HepG2 (cell line): Measurements from ENCODE around the gene NRDC. TPM values are rescaled to one million over a fixed set of nuclear protein-coding genes. Genes with fewer than 3 reads are reported as not detected.

Experiments used
- ATAC-seq: fragments of 200-7000 bp; cut with Tn5 transposase; 3 replicates; pipeline ENCODE4 v1.9.1; 2020; ENCODE audit warnings: mild to moderate bottlenecking, moderate library complexity
- BruUV-seq: library from RNA; stranded (reverse); fragments of 400-500 nt; replicated peaks from 2 replicates; lab custom pipeline; 2021; lab: Mats Ljungman, UMichigan
- CTCF ChIA-PET: fragments of 300-600 bp; formaldehyde crosslinking; extraction: SDS; loops from one replicate; lab custom pipeline; 2021; ENCODE audit warnings: low total read pairs, inconsistent platforms, low intra/inter-chr PET ratio; lab: Yijun Ruan, JAX
- POLR2A ChIA-PET: fragments of 350-600 bp; sonication (Branson Sonifier 250); formaldehyde crosslinking; loops from one replicate; lab custom pipeline; 2020; ENCODE audit warnings: antibody characterized with exemption, inconsistent platforms; lab: Yijun Ruan, JAX
- DNase-seq: peaks from one replicate; pipeline ENCODE4 v3.0.0-alpha.2; 2015; ENCODE audit warnings: low spot score
- FAIRE-seq: peaks from 3 replicates; lab custom pipeline; 2011; peaks lifted over from hg19 to GRCh38; lab: Jason Lieb, UNC
- H2AFZ ChIP-seq: one replicate; pipeline ENCODE4 v1.6.1; 2011; ENCODE audit warnings: low read length, inconsistent platforms
- H3K27ac ChIP-seq: fragments of 300-600 bp; 3 replicates; pipeline ENCODE4 v1.8.0; 2011; ENCODE audit warnings: mixed run types, mild to moderate bottlenecking, mixed read lengths, low read length, inconsistent platforms; ENCODE audit not compliant: insufficient read depth; ENCODE audit errors: extremely low read length
- H3K27me3 ChIP-seq, 2 experiments: fragments of 200-600 bp in 1 of 2; 2 replicates in 1 of 2; 3 replicates in 1 of 2; pipeline versions ENCODE4 v1.6.0 to v1.8.0; 2011; ENCODE audit warnings: low read length in 2 of 2, mild to moderate bottlenecking in 2 of 2, moderate library complexity in 2 of 2, inconsistent platforms in 1 of 2; ENCODE audit not compliant: insufficient read depth in 2 of 2, control insufficient read depth in 1 of 2
- H3K36me3 ChIP-seq, 2 experiments: fragments of 200-600 bp in 1 of 2; replicated peaks in 1 of 2; 2 replicates in 1 of 2; 3 replicates in 1 of 2; pipeline versions ENCODE4 v1.5.1 to v1.8.0; 2011; ENCODE audit warnings: low read length in 2 of 2, inconsistent platforms in 1 of 2; ENCODE audit not compliant: insufficient read depth in 2 of 2, control insufficient read depth in 1 of 2
- H3K4me1 ChIP-seq: 2 replicates; pipeline ENCODE4 v1.5.1; 2012; ENCODE audit warnings: low read length, inconsistent platforms; ENCODE audit not compliant: insufficient read depth
- H3K4me2 ChIP-seq: 2 replicates; pipeline ENCODE4 v1.6.0; 2011; ENCODE audit warnings: low read depth, low read length, inconsistent platforms
- H3K4me3 ChIP-seq, 3 experiments: fragments of 200-600 bp in 1 of 3; sonication (generic), shearing (Covaris generic) in 1 of 3; replicated peaks in 1 of 3; 2 replicates each; pipeline ENCODE4 v1.5.1; 2011 to 2016; ENCODE audit warnings: low read length in 3 of 3, inconsistent platforms in 2 of 3, low read depth in 2 of 3, mild to moderate bottlenecking in 2 of 3, control low read depth in 1 of 3, mixed read lengths in 1 of 3; ENCODE audit not compliant: insufficient read depth in 1 of 3
- H3K79me2 ChIP-seq: one replicate; pipeline ENCODE4 v1.6.1; 2011; ENCODE audit warnings: low read length, inconsistent platforms; ENCODE audit not compliant: insufficient read depth
- H3K9ac ChIP-seq: 2 replicates; pipeline ENCODE4 v1.6.0; 2011; ENCODE audit warnings: mild to moderate bottlenecking, low read depth, low read length, inconsistent platforms; ENCODE audit not compliant: insufficient read depth
- H3K9me3 ChIP-seq: 2 replicates; pipeline ENCODE4 v1.5.1; 2012; ENCODE audit warnings: mild to moderate bottlenecking, low read length
- H4K20me1 ChIP-seq: 2 replicates; pipeline ENCODE4 v1.6.0; 2011; ENCODE audit warnings: inconsistent platforms, mild to moderate bottlenecking, low read length, moderate library complexity; ENCODE audit not compliant: insufficient read depth
- ARNTL ChIP-seq: sonication (generic); formaldehyde crosslinking; IDR thresholded peaks from 2 replicates; pipeline ENCODE4 v1.4.0; 2020; ENCODE audit warnings: mild to moderate bottlenecking, missing genetic modification reagents
- CEBPB ChIP-seq: IDR thresholded peaks from 2 replicates; pipeline ENCODE4 v1.6.1; 2011; ENCODE audit warnings: low read depth, low read length, improper control_type of control experiment, borderline replicate concordance
- EP300 ChIP-seq, 3 experiments: sonication (generic) in 1 of 3; formaldehyde crosslinking in 1 of 3; IDR thresholded peaks; 2 replicates each; pipeline versions ENCODE4 v1.5.1 to v1.6.1; 2011 to 2020; ENCODE audit warnings: low read depth in 2 of 3, low read length in 2 of 3, borderline replicate concordance in 1 of 3, improper control_type of control experiment in 1 of 3, mild to moderate bottlenecking in 1 of 3, missing genetic modification reagents in 1 of 3, moderate library complexity in 1 of 3
- GZF1 ChIP-seq: sonication (generic); formaldehyde crosslinking; IDR thresholded peaks from 2 replicates; pipeline ENCODE4 v1.5.1; 2020; ENCODE audit warnings: mild to moderate bottlenecking, missing genetic modification reagents
- HNRNPH1 ChIP-seq: fragments of 200-400 bp; formaldehyde crosslinking; optimal IDR thresholded peaks from 2 replicates; pipeline ENCODE3; 2017; ENCODE audit warnings: mild to moderate bottlenecking, low read depth, low read length
- MIER2 ChIP-seq: IDR thresholded peaks from 2 replicates; pipeline ENCODE4 v1.6.1; 2016; ENCODE audit warnings: missing biosample characterization, missing genetic modification reagents
- MXI1 ChIP-seq: IDR thresholded peaks from 3 replicates; pipeline ENCODE4 v1.6.1; 2012; ENCODE audit warnings: low read depth, low read length, inconsistent platforms, borderline replicate concordance
- PPARG ChIP-seq: conservative IDR thresholded peaks from 2 replicates; pipeline ENCODE4 v1.6.1; 2016; ENCODE audit warnings: missing biosample characterization, missing genetic modification reagents
- ZNF136 ChIP-seq: sonication (generic); formaldehyde crosslinking; IDR thresholded peaks from 2 replicates; pipeline ENCODE4 v1.8.1; 2022; ENCODE audit warnings: low read depth, mild to moderate bottlenecking, moderate library complexity, missing genetic modification reagents
- ZNF207 ChIP-seq: fragments of 450-650 bp; IDR thresholded peaks from 2 replicates; pipeline ENCODE4 v1.6.1; 2016; ENCODE audit warnings: antibody characterized with exemption, borderline replicate concordance
- ZNF788 ChIP-seq: sonication (generic); formaldehyde crosslinking; IDR thresholded peaks from 2 replicates; pipeline ENCODE4 v1.5.0; 2020; ENCODE audit warnings: mild to moderate bottlenecking, missing genetic modification reagents, borderline replicate concordance
- WGBS: methylation state at CpG from one replicate; pipeline ENCODE4 v1.1.6; 2017; ENCODE audit warnings: low lambda C conversion rate; 5-methylcytosine and 5-hydroxymethylcytosine counted together
- in situ Hi-C: cut with HindIII; loops from 2 replicates; pipeline ENCODE4 v1.10.0; 2017; ENCODE audit warnings: low pct_unique_long_range_greater_than_20kb; ENCODE audit not compliant: extremely low pct_ligation_motif_present
- intact Hi-C: fragments of 100-400 bp; cut with micrococcal nuclease; formaldehyde crosslinking; loops from one replicate; pipeline ENCODE4 v1.10.0; 2022; ENCODE audit not compliant: unreplicated experiment
- polyA plus RNA-seq, 8 experiments: library from polyadenylated mRNA; depleted of rRNA in 3 of 8; stranded (reverse) in 7 of 8; unstranded in 1 of 8; fragments of >200 nt; fragmentation: Illumina TruSeq in 4 of 8; extraction: Trizol in 4 of 8; gene quantifications; 2 replicates each; pipeline versions ENCODE4 v1.2.1 to v1.2.3, GENCODE V29; 2011 to 2016; ENCODE audit warnings: low read depth in 4 of 8, missing spikeins in 1 of 8, mixed read lengths in 1 of 8; ENCODE audit not compliant: insufficient read depth in 1 of 8
- total RNA-seq, 5 experiments: library from RNA; depleted of rRNA; stranded (reverse); fragments of >200 nt; fragmentation: Illumina TruSeq; extraction: Trizol; gene quantifications; 2 replicates each; pipeline ENCODE4 v1.2.3, GENCODE V29; 2016; ENCODE audit warnings: low read depth in 1 of 5
- TF ChIP-seq, protein P1 (sequence below): sonication (generic); formaldehyde crosslinking; IDR thresholded peaks from 2 replicates; pipeline ENCODE4 v1.5.0; 2020; ENCODE audit warnings: missing genetic modification reagents
- TF ChIP-seq, protein P2 (sequence below): sonication (generic); formaldehyde crosslinking; IDR thresholded peaks from 2 replicates; pipeline ENCODE4 v1.8.0; 2022; ENCODE audit warnings: mild to moderate bottlenecking, missing genetic modification reagents
- TF ChIP-seq, protein P3 (sequence below): sonication (generic); formaldehyde crosslinking; IDR thresholded peaks from 2 replicates; pipeline ENCODE4 v1.8.0; 2022; ENCODE audit warnings: missing genetic modification reagents, mild to moderate bottlenecking, inconsistent platforms, borderline replicate concordance

NRDC gene
- total and polyA plus RNA-seq, 2 of the 13 experiments (the other 11 are each of a cell fraction or from before 2014, with no cell fraction given), result 57.6 to 64.9 TPM

DNA sequence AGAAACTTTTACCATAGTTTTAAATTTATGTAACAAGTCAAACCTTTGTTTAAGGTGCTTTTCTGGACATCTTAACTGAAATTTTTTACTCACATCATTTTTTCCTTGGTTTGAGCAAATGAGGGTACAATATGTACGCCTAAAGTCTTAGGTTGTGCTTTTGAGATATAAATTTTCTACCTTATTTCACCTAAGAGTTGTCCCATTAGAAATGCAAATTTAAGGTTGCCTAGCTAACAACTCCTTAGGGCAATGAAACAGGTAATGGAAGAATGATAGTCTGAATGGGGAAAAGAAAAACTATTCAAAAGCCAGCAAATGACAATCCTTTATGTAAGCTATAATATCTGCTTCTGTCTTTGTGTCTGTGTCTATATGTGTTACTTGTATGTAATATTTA lies 19.6 kb downstream of the NRDC start:
- Histone ChIP-seq H3K4me1 (no peaks in the 10 kb centered on the region), H3K9ac (no peak overlapping the region), H4K20me1 (no peaks in the 10 kb centered on the region), H3K36me3 (peaks cover 0 to 17% of the 10 kb centered on the region in 2 experiments; a peak in 3 of 5 replicates), H3K4me2 (no peak overlapping the region), H3K79me2 (peaks cover 9% of the 10 kb centered on the region), H3K27ac (no peak overlapping the region), H3K9me3 (no peaks in the 10 kb centered on the region), H2AFZ (no peak overlapping the region), H3K4me3 (no peak overlapping the region), H3K27me3 (no peaks in the 10 kb centered on the region)
- DNase-seq, result no peak
- CTCF ChIA-PET, result no interaction called here
- BruUV-seq, result no TSS peak
- no peak for ATAC-seq
- FAIRE-seq, result no peak
- no peak for TF ChIP-seq PPARG
- peak; percentile 95 for TF ChIP-seq GZF1 (CRISPR knock-in tag)
- POLR2A ChIA-PET, result no interaction called here
- intact Hi-C loops (no loop called here), in situ Hi-C loops (no loop called here)
- WGBS, result 93% methylated on average over 1 of the region's 1 CpG

DNA sequence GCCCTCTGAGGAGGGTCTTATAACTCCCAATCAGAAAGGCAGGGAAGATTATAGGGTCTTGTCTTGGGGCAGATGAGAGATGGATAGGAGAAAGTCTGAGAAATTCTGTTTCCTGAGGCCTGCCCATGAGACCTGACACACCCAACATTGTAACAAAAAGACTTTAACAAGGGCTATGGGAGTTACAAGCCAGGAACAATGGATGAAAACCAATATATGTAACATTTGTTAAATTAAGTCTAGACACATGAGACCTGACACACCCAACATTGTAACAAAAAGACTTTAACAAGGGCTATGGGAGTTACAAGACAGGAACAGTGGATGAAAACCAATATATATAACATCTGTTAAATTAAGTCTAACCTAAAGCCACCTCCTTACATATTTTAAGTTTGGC lies 21.8 kb downstream of the NRDC start:
- no peak for ATAC-seq
- H3K4me3 ChIP-seq, result no peak overlapping the region
- DNase-seq, result no peak
- no peak overlapping the region for H3K9ac ChIP-seq
- H2AFZ ChIP-seq, result no peak overlapping the region
- H3K79me2 ChIP-seq, result peaks cover 3% of the 10 kb centered on the region
- intact Hi-C loops, result no loop called here
- POLR2A ChIA-PET, result no interaction called here
- H3K4me1 ChIP-seq, result no peaks in the 10 kb centered on the region
- no peak overlapping the region for H3K27ac ChIP-seq
- FAIRE-seq, result no peak
- CTCF ChIA-PET, result no interaction called here
- no peaks in the 10 kb centered on the region for H4K20me1 ChIP-seq
- peaks cover 0 to 15% of the 10 kb centered on the region in 2 experiments; a peak in 3 of 5 replicates for H3K36me3 ChIP-seq
- H3K27me3 ChIP-seq, result no peaks in the 10 kb centered on the region
- no TSS peak for BruUV-seq
- in situ Hi-C loops, result no loop called here
- H3K4me2 ChIP-seq, result no peak overlapping the region
- no peaks in the 10 kb centered on the region for H3K9me3 ChIP-seq
- TF ChIP-seq, protein P1, sequence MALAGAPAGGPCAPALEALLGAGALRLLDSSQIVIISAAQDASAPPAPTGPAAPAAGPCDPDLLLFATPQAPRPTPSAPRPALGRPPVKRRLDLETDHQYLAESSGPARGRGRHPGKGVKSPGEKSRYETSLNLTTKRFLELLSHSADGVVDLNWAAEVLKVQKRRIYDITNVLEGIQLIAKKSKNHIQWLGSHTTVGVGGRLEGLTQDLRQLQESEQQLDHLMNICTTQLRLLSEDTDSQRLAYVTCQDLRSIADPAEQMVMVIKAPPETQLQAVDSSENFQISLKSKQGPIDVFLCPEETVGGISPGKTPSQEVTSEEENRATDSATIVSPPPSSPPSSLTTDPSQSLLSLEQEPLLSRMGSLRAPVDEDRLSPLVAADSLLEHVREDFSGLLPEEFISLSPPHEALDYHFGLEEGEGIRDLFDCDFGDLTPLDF (CRISPR knock-in tag), result no peak
- TF ChIP-seq CEBPB (no peak), HNRNPH1 (no peak), ZNF788 (CRISPR knock-in tag) (no peak), ZNF136 (CRISPR knock-in tag) (no peak), EP300 (IDR thresholded peaks at IDR 0.05; ENCODE audit: low read depth in 2 of 2, low read length in 2 of 2) (no peak), EP300 (CRISPR knock-in tag; IDR thresholded peaks at IDR 0.05; ENCODE audit: borderline replicate concordance) (no peak), ZNF207 (no peak), MXI1 (no peak), MIER2 (no peak), ARNTL (CRISPR knock-in tag) (no peak)
- TF ChIP-seq, protein P2, sequence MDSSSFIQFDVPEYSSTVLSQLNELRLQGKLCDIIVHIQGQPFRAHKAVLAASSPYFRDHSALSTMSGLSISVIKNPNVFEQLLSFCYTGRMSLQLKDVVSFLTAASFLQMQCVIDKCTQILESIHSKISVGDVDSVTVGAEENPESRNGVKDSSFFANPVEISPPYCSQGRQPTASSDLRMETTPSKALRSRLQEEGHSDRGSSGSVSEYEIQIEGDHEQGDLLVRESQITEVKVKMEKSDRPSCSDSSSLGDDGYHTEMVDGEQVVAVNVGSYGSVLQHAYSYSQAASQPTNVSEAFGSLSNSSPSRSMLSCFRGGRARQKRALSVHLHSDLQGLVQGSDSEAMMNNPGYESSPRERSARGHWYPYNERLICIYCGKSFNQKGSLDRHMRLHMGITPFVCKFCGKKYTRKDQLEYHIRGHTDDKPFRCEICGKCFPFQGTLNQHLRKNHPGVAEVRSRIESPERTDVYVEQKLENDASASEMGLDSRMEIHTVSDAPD (CRISPR knock-in tag), result no peak
- TF ChIP-seq, protein P3, sequence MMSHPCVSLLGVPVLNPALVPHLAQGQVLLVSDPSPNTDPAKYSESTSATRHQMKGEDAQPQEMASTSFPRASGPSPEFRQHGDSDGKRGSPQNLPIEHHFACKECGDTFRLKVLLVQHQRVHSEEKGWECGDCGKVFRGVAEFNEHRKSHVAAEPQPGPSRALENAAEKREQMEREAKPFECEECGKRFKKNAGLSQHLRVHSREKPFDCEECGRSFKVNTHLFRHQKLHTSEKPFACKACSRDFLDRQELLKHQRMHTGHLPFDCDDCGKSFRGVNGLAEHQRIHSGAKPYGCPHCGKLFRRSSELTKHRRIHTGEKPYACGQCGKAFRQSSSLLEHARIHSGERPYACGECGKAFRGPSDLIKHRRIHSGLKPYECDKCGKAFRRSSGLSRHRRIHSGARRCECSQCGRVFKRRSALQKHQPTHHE (CRISPR knock-in tag), result no peak
